OCI-LY1 (cell line): Measurements from ENCODE around the gene GRB10.

Experiments
- CTCF ChIP-seq: fragments of 200-600 bp; sonication (generic), shearing (Covaris generic); IDR thresholded peaks from 2 replicates; pipeline ENCODE4 v1.5.1; 2017; ENCODE audit warnings: mild to moderate bottlenecking, antibody characterized with exemption, low read length, moderate library complexity, mixed read lengths
- EZH2 ChIP-seq: fragments of 200-600 bp; sonication (generic), shearing (Covaris generic); IDR thresholded peaks from 2 replicates; pipeline ENCODE4 v1.8.0; 2017; ENCODE audit warnings: borderline replicate concordance, mixed run types, mild to moderate bottlenecking, antibody characterized with exemption, low read length, moderate library complexity, mixed read lengths

GRCh38 chr7:50598460-50599343 is 184.0 kb downstream of the GRB10 start:
- TF ChIP-seq CTCF (no peak), EZH2 (no peak)
